HuH-7 (cell line): Measurements from ENCODE around the gene REM2.
A peak's percentile ranks its signal among the peaks of the same experiment; 100 is the strongest.

Experiments
- DNase-seq: peaks from one replicate; pipeline ENCODE4 v3.0.0; 2011; ENCODE audit warnings: low spot score

The REM2 gene, protein sequence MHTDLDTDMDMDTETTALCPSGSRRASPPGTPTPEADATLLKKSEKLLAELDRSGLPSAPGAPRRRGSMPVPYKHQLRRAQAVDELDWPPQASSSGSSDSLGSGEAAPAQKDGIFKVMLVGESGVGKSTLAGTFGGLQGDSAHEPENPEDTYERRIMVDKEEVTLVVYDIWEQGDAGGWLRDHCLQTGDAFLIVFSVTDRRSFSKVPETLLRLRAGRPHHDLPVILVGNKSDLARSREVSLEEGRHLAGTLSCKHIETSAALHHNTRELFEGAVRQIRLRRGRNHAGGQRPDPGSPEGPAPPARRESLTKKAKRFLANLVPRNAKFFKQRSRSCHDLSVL

DNA sequence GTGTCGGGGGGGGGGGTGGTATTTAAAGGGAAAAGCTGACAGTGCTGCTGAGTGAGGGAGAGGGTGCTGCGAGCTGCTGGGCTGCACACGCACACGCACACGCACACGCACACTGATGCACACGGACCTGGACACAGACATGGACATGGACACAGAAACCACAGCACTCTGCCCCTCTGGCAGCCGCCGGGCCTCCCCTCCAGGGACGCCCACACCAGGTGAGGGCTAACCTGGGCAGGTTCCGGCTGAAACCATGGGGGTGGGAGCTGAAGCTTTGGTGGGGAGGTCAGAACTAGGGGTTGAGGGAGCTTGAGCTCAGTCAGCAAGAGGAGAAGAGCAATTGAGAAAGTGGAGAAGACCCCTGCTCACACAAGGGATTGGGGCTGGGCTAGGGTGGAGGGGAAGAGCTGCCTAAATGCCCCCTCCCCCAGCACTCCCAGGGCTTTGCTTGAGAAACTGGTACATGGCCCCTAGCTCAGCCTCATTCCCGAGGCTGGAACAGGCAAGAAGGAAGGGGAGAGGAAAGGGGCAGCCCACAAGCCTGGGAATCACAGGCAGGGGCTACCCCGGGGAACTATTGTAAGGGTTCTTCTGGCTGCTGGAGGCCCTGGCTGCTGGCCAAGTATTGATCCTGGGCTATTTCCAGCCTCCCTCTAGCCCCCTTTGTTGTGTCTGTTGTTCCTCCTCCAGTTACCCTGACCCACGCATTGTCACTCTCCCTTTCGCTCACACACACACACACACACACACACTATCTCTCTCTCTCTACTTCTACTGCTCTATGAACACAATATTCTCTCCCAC, at the start of gene REM2:
Gene REM2, plus strand, starts transcription at position 50 of the 804 bp plus-strand sequence. Its CDS starts 66 bp downstream, at position 116.
- peak; percentile 48 for DNase-seq

GRCh38 chr14:22835505-22835904, 47.5 kb upstream of the REM2 start:
- no peak for DNase-seq

GRCh38 chr14:22836301-22837113, 46.5 kb upstream of the REM2 start, which contains the start of gene MMP14:
MMP14 (plus strand) TSS chr14:22836585; CDS start chr14:22836818, 233 bp downstream.
- DNase-seq = peak; percentile 90

GRCh38 chr14:22837114-22837749, 45.8 kb upstream of the REM2 start:
- DNase-seq = peak; percentile 73

DNA sequence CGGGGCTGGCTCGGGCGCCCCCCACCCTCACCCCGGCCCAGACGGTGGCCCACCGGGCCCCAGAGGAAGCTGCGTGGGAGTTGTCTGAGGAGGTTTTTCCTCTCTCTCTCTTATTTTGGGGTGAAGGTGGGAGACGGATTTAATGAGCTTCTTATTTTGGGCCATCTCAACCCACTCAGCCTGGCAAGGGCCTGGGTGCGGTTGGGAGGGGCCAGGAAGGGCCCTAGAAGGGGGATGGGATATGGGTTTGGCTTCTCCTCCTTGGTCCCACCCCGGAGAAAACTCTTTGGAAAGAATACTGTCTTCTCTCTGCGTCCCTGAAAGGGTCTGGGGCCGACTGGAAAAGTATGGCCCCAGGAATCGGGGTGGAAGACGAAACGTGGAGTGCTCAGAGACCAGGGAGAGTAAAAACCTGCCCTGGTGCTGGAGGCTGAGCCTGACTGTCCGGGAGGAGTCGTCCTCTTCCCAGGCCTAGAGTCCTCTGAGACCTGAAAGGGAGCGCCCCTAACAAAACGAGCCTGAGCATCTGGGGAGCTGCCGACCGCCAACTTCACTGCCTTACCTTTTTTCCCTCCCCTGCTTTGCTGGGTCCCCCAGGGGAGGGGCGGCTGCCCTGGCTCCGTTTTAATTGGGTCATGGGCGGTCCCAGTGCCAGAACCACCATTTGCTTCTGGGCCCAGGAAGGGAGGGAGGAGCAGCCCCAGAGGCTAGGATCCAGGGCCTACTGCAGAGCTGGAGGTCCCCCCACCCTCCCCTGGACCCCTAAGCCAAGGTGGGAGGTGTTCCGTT, 45.1 kb upstream of the REM2 start:
- peak; percentile 30 for DNase-seq

GRCh38 chr14:22838631-22839041, 44.4 kb upstream of the REM2 start:
- DNase-seq = peak; percentile 14

GRCh38 chr14:22839159-22839779, 43.8 kb upstream of the REM2 start:
- DNase-seq = peak; percentile 10

DNA sequence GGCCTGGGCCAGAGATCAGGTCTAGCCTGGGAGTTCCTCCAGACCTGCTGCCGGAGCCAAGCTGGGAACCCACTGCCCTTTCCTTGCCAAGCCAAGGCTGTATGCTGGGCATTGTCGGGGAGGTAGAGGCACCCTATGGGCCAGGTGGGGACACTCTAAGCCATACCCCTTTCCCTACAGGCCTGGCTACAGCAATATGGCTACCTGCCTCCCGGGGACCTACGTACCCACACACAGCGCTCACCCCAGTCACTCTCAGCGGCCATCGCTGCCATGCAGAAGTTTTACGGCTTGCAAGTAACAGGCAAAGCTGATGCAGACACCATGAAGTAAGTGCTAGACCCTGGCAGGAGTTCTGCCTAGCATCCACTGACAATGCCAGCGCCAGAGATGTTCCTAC, 41.7 kb upstream of the REM2 start:
- DNase-seq = no peak

DNA sequence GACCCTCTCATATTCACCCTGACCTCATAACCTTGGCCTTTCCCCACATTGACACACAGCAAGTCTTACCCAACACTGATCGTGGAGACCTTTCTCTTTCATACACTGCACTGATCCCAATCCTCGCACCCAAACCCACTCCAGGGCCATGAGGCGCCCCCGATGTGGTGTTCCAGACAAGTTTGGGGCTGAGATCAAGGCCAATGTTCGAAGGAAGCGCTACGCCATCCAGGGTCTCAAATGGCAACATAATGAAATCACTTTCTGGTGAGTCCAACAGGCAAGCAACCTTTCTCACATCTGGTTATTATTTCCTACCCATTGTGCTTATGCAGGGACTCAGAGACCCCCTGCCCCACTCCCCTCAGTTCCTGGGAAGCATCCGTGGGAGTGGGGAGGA, 41.3 kb upstream of the REM2 start:
- DNase-seq = no peak

GRCh38 chr14:22842211-22843122, 40.6 kb upstream of the REM2 start:
- DNase-seq = no peak

DNA sequence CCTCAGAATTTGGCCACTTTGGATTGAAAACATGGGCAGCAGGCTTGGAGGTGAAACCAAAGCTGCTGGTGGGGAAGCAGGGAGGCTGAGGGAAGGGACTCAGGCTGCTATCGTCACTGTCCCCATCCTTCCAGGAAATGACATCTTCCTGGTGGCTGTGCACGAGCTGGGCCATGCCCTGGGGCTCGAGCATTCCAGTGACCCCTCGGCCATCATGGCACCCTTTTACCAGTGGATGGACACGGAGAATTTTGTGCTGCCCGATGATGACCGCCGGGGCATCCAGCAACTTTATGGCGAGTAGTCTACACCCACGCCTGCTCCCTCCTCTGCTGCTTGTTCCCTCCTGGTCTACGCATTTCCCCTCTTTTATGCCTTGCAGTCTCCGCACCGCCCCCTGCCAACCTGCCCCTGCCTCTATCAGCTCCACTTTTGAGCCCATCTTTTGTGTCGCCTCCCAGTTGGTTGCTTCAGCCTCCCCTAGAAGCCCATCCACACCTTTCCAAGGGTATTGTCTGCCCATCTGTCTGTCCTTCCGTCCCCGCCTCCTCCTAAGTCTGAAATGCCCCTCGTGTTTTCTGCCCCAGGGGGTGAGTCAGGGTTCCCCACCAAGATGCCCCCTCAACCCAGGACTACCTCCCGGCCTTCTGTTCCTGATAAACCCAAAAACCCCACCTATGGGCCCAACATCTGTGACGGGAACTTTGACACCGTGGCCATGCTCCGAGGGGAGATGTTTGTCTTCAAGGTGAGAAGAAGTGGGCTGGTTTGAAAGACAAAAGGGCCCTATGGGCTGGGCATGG, 39.7 kb upstream of the REM2 start:
- no peak for DNase-seq

- DNase-seq = no peak
These were observed 38.6 kb upstream of the REM2 start for GRCh38 chr14:22844221-22845102.

- no peak for DNase-seq
These were observed 38.0 kb upstream of the REM2 start for GRCh38 chr14:22845103-22845394.

DNA sequence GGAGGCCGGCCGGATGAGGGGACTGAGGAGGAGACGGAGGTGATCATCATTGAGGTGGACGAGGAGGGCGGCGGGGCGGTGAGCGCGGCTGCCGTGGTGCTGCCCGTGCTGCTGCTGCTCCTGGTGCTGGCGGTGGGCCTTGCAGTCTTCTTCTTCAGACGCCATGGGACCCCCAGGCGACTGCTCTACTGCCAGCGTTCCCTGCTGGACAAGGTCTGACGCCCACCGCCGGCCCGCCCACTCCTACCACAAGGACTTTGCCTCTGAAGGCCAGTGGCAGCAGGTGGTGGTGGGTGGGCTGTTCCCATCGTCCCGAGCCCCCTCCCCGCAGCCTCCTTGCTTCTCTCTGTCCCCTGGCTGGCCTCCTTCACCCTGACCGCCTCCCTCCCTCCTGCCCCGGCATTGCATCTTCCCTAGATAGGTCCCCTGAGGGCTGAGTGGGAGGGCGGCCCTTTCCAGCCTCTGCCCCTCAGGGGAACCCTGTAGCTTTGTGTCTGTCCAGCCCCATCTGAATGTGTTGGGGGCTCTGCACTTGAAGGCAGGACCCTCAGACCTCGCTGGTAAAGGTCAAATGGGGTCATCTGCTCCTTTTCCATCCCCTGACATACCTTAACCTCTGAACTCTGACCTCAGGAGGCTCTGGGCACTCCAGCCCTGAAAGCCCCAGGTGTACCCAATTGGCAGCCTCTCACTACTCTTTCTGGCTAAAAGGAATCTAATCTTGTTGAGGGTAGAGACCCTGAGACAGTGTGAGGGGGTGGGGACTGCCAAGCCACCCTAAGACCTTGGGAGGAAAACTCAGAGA, 37.0 kb upstream of the REM2 start:
- DNase-seq = no peak

DNA sequence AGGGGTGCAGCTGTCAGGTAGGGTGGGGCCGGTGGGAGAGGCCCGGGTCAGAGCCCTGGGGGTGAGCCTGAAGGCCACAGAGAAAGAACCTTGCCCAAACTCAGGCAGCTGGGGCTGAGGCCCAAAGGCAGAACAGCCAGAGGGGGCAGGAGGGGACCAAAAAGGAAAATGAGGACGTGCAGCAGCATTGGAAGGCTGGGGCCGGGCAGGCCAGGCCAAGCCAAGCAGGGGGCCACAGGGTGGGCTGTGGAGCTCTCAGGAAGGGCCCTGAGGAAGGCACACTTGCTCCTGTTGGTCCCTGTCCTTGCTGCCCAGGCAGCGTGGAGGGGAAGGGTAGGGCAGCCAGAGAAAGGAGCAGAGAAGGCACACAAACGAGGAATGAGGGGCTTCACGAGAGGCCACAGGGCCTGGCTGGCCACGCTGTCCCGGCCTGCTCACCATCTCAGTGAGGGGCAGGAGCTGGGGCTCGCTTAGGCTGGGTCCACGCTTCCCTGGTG, 36.2 kb upstream of the REM2 start:
- no peak for DNase-seq

DNA sequence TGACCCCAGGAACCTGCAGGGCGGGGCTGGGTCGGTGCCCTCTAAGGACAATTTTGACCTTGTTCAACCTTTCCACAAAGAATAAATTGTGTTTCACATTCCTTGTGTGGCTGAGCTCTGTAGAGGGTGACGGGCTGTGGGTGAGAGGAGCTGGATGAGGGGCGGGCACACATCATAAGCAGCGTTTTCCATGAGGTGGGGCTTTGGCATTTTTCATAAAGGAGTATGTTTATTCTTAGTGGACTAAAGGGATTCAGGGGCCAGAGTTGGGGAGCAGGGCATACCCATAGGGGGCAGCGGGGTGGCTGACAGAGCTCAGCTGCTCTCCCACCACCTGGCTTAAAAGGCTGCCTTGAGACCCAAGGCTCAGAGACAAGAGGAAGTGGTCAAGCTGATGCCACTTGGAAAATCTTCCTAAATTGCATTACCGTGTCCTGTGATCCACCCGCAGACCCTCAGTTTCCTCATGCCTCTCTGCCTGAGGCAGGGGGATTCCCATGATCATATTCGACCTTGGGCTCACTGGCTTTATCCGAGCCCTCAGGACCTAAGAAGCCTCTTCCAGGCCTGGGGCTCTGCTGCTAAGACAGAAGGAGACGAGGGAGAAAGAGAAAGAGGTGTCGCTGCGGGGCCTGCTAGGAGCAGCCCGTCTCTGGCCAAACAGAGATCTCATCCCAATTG, 35.2 kb upstream of the REM2 start:
- no peak for DNase-seq
